Neural progenitor cell (in vitro differentiated cells): ENCODE data around the gene ECT2. TPM values are rescaled to one million over a fixed set of nuclear protein-coding genes. Genes with fewer than 3 reads are reported as not detected.

Experiments
- DNase-seq: peaks from one replicate; pipeline ENCODE4 v3.0.0-alpha.2; 2016; ENCODE audit warnings: low spot score
- H2AFZ ChIP-seq: fragments of 200-600 bp; sonication (generic); replicated peaks from 2 replicates; pipeline ENCODE4 v1.6.1; 2016; ENCODE audit warnings: antibody characterized with exemption
- H3F3A ChIP-seq: fragments of 200-600 bp; sonication (generic); 2 replicates; pipeline ENCODE4 v1.6.1; 2016; ENCODE audit warnings: antibody characterized with exemption, low read depth
- H3K27ac ChIP-seq: fragments of 200-600 bp; sonication (generic); 2 replicates; pipeline ENCODE4 v1.5.1; 2016; ENCODE audit warnings: mild to moderate bottlenecking
- H3K27me3 ChIP-seq: fragments of 200-600 bp; sonication (generic); 2 replicates; pipeline ENCODE4 v1.6.1; 2016; ENCODE audit warnings: mild to moderate bottlenecking, moderate library complexity
- H3K36me3 ChIP-seq: fragments of 200-600 bp; sonication (generic); 2 replicates; pipeline ENCODE4 v1.5.1; 2016
- H3K4me1 ChIP-seq: fragments of 200-600 bp; sonication (generic); 2 replicates; pipeline ENCODE4 v1.6.1; 2016; ENCODE audit warnings: mixed run types
- H3K4me2 ChIP-seq: fragments of 200-600 bp; sonication (generic); 2 replicates; pipeline ENCODE4 v1.6.1; 2016
- H3K4me3 ChIP-seq: fragments of 200-600 bp; sonication (generic); 2 replicates; pipeline ENCODE4 v1.5.1; 2016
- H3K79me2 ChIP-seq: fragments of 200-600 bp; sonication (generic); 2 replicates; pipeline ENCODE4 v1.6.1; 2016; ENCODE audit warnings: low read depth
- H3K9ac ChIP-seq: fragments of 200-600 bp; sonication (generic); 2 replicates; pipeline ENCODE4 v1.6.1; 2016
- H3K9me3 ChIP-seq: fragments of 200-600 bp; sonication (generic); 2 replicates; pipeline ENCODE4 v1.5.1; 2016; ENCODE audit warnings: low read depth
- H4K20me1 ChIP-seq: fragments of 200-600 bp; sonication (generic); 2 replicates; pipeline ENCODE4 v1.6.1; 2016; ENCODE audit warnings: low read depth
- H3K27ac Mint-ChIP-seq: 3 replicates; pipeline ENCODE4 v1.8.0; 2021; ENCODE audit warnings: mixed read lengths
- H3K27me3 Mint-ChIP-seq: 2 replicates; pipeline ENCODE4 v1.8.0; 2022; ENCODE audit warnings: low read depth, mild to moderate bottlenecking, inconsistent platforms, moderate library complexity, mixed read lengths; ENCODE audit not compliant: insufficient read depth
- H3K36me3 Mint-ChIP-seq: 3 replicates; pipeline ENCODE4 v1.8.0; 2021; ENCODE audit warnings: mixed read lengths
- H3K4me1 Mint-ChIP-seq: 3 replicates; pipeline ENCODE4 v1.8.0; 2021; ENCODE audit warnings: mixed read lengths
- H3K4me3 Mint-ChIP-seq: 3 replicates; pipeline ENCODE4 v1.8.0; 2021; ENCODE audit warnings: mild to moderate bottlenecking, moderate library complexity, mixed read lengths
- H3K9me3 Mint-ChIP-seq: 3 replicates; pipeline ENCODE4 v1.8.0; 2020; ENCODE audit warnings: mixed read lengths
- CTCF ChIP-seq: fragments of 200-600 bp; sonication (generic); IDR thresholded peaks from 2 replicates; pipeline ENCODE4 v1.5.1; 2017; ENCODE audit warnings: antibody characterized with exemption, mild to moderate bottlenecking
- EZH2 ChIP-seq: fragments of 200-600 bp; sonication (generic); IDR thresholded peaks from 2 replicates; pipeline ENCODE4 v1.6.1; 2017; ENCODE audit warnings: antibody characterized with exemption, mild to moderate bottlenecking, moderate library complexity
- EZH2phosphoT487 ChIP-seq: fragments of 200-600 bp; sonication (generic); IDR thresholded peaks from 2 replicates; pipeline ENCODE4 v1.6.1; 2017; ENCODE audit warnings: antibody characterized with exemption
- total RNA-seq: library from RNA; depleted of rRNA; stranded (reverse); fragments of >200 nt; gene quantifications from 2 replicates; pipeline ENCODE4 v1.2.3, GENCODE V29; 2015; ENCODE audit warnings: low replicate concordance

The ECT2 gene
- total RNA-seq, 1 donor from 2014 or later: 267 TPM

GRCh38 chr3:172749230-172749965 lies 1.1 kb upstream of the ECT2 start:
- DNase-seq: no peak
- H3K4me1 Mint-ChIP-seq: peaks cover 21% of the 10 kb centered on the region
- no peak overlapping the region for H3K9ac ChIP-seq
- peaks cover 38% of the 10 kb centered on the region for H3K79me2 ChIP-seq
- peaks cover 12% of the 10 kb centered on the region for H3K4me1 ChIP-seq
- peak overlapping the region; percentile 76 for H3K4me2 ChIP-seq
- H3K9me3 Mint-ChIP-seq: no peaks in the 10 kb centered on the region
- no peaks in the 10 kb centered on the region for H3K27me3 Mint-ChIP-seq
- H3K27me3 ChIP-seq: no peaks in the 10 kb centered on the region
- H3K27ac Mint-ChIP-seq: no peak overlapping the region
- no peak for TF ChIP-seq EZH2phosphoT487
- no peak for TF ChIP-seq EZH2
- no peak for TF ChIP-seq CTCF
- no peaks in the 10 kb centered on the region for H3F3A ChIP-seq
- peak overlapping the region; percentile 95 for H3K4me3 ChIP-seq
- H3K9me3 ChIP-seq: no peaks in the 10 kb centered on the region
- H3K36me3 Mint-ChIP-seq: peaks cover 11% of the 10 kb centered on the region
- H3K36me3 ChIP-seq: peaks cover 17% of the 10 kb centered on the region
- peaks cover 23% of the 10 kb centered on the region for H4K20me1 ChIP-seq
- H3K4me3 Mint-ChIP-seq: peak overlapping the region; percentile 100
- H3K27ac ChIP-seq: no peak overlapping the region
- peak overlapping the region; percentile 89 for H2AFZ ChIP-seq

DNA sequence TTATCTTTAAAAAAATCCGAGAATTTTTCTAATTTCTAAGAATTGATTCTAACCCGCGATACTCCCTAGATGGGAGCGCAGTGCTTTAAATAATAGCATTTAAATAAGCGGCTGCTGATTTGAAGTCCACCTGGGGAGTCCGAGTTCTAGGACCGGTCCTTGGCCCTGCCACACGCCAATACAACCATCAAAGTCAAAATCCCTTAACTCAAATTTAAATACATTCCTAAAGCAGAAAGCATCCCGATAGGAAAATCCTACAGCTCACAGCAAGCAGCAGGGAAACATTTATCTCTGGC lies 508 bp upstream of the ECT2 start:
- H3K27me3 ChIP-seq: no peaks in the 10 kb centered on the region
- Mint-ChIP-seq H3K4me1 (peaks cover 21% of the 10 kb centered on the region), H3K27me3 (no peaks in the 10 kb centered on the region), H3K36me3 (peaks cover 13% of the 10 kb centered on the region), H3K9me3 (no peaks in the 10 kb centered on the region), H3K4me3 (peak overlapping the region; percentile 100), H3K27ac (peak overlapping the region; percentile 100)
- no peak for TF ChIP-seq CTCF
- no peak for TF ChIP-seq EZH2
- no peak for TF ChIP-seq EZH2phosphoT487
- peaks cover 12% of the 10 kb centered on the region for H3K4me1 ChIP-seq
- peaks cover 23% of the 10 kb centered on the region for H3K36me3 ChIP-seq
- H3K9ac ChIP-seq: no peak overlapping the region
- H4K20me1 ChIP-seq: peaks cover 29% of the 10 kb centered on the region
- no peak for DNase-seq
- H3K79me2 ChIP-seq: peaks cover 44% of the 10 kb centered on the region
- peak overlapping the region; percentile 76 for H3K4me2 ChIP-seq
- H3K9me3 ChIP-seq: no peaks in the 10 kb centered on the region
- H2AFZ ChIP-seq: peak overlapping the region; percentile 89
- H3F3A ChIP-seq: no peaks in the 10 kb centered on the region
- no peak overlapping the region for H3K27ac ChIP-seq
- H3K4me3 ChIP-seq: peak overlapping the region; percentile 95

GRCh38 chr3:172751175-172751704 lies 714 bp downstream of the ECT2 start:
- H3K9ac ChIP-seq: peak overlapping the region; percentile 84
- Mint-ChIP-seq H3K4me3 (peak overlapping the region; percentile 100), H3K36me3 (peaks cover 16% of the 10 kb centered on the region), H3K27ac (peak overlapping the region; percentile 76), H3K9me3 (no peaks in the 10 kb centered on the region), H3K27me3 (no peaks in the 10 kb centered on the region), H3K4me1 (peaks cover 21% of the 10 kb centered on the region)
- H3K36me3 ChIP-seq: peaks cover 34% of the 10 kb centered on the region
- no peaks in the 10 kb centered on the region for H3K9me3 ChIP-seq
- peaks cover 34% of the 10 kb centered on the region for H4K20me1 ChIP-seq
- peak overlapping the region; percentile 81 for H3K27ac ChIP-seq
- H3F3A ChIP-seq: no peaks in the 10 kb centered on the region
- H2AFZ ChIP-seq: peak overlapping the region; percentile 86
- peaks cover 12% of the 10 kb centered on the region for H3K4me1 ChIP-seq
- H3K4me3 ChIP-seq: peak overlapping the region; percentile 95
- peak; percentile 48 for DNase-seq
- no peaks in the 10 kb centered on the region for H3K27me3 ChIP-seq
- H3K79me2 ChIP-seq: peaks cover 56% of the 10 kb centered on the region
- TF ChIP-seq EZH2phosphoT487: no peak
- TF ChIP-seq CTCF: no peak
- TF ChIP-seq EZH2: no peak
- peak overlapping the region; percentile 91 for H3K4me2 ChIP-seq
